ENCODE results near the gene DCAF8. TPM values are rescaled to one million over a fixed set of nuclear protein-coding genes. Genes with fewer than 3 reads are reported as not detected.
A peak's percentile ranks its signal among the peaks of the same experiment; 100 is the strongest.

Gene DCAF8
- total RNA-seq, 2 experiments from 2014 or later: 86.9 to 94.1 TPM

GRCh38 chr1:160166166-160166868 is 96.0 kb downstream of the DCAF8 start:
- no peak overlapping the region for H3K4me3 Mint-ChIP-seq
- DNase-seq: no peak
- H3K27me3 Mint-ChIP-seq: peaks cover 23% of the 10 kb centered on the region
- peaks cover 27% of the 10 kb centered on the region for H3K4me1 Mint-ChIP-seq
- no peaks in the 10 kb centered on the region for H3K36me3 Mint-ChIP-seq
- no peaks in the 10 kb centered on the region for H3K9me3 Mint-ChIP-seq
- H3K27ac Mint-ChIP-seq: peak overlapping the region; percentile 1

Other genes starting within 250 kb of the DCAF8 start
- gene PIGM, start 230.6 kb downstream of the DCAF8 start, total RNA-seq: 1 to 10 TPM; 4.7 TPM
- not detected for gene KCNJ10, start 192.4 kb downstream of the DCAF8 start, total RNA-seq
- under 1 TPM in 1 of 2 experiments, not detected in 1; 0.04 TPM for gene KCNJ9, start 181.0 kb downstream of the DCAF8 start, total RNA-seq
- gene IGSF8, start 163.9 kb downstream of the DCAF8 start, total RNA-seq: 10 to 100 TPM; 38.0 to 39.0 TPM
- gene ATP1A2, start 146.8 kb downstream of the DCAF8 start, total RNA-seq: not detected
- not detected for gene ATP1A4, start 110.9 kb downstream of the DCAF8 start, total RNA-seq
- not detected for gene CASQ1, start 72.0 kb downstream of the DCAF8 start, total RNA-seq
- 10 to 100 TPM; 51.7 to 57.4 TPM for gene PEA15, start 57.2 kb downstream of the DCAF8 start, total RNA-seq
- 10 to 100 TPM; 49.8 to 52.1 TPM for gene PEX19, start 22.6 kb upstream of the DCAF8 start, total RNA-seq
- 100 to 1,000 TPM; 110 to 119 TPM for gene COPA, start 80.7 kb upstream of the DCAF8 start, total RNA-seq
- gene NCSTN, start 80.8 kb upstream of the DCAF8 start, total RNA-seq: 10 to 100 TPM; 49.5 to 53.5 TPM
- gene NHLH1, start 104.5 kb upstream of the DCAF8 start, total RNA-seq: under 1 TPM; 0.34 to 0.52 TPM
- under 1 TPM; 0.24 to 0.31 TPM for gene VANGL2, start 138.0 kb upstream of the DCAF8 start, total RNA-seq

Measured in activated naive CD8-positive, alpha-beta T cell treated with anti-CD3 and anti-CD28 coated beads for 36 hours (primary cell).